Measurements from ENCODE around the gene MRPS14. TPM values are rescaled to one million over a fixed set of nuclear protein-coding genes. Genes with fewer than 3 reads are reported as not detected.

The MRPS14 gene
- total and polyA plus RNA-seq, 9 of the 15 experiments (the other 6 are each of a cell fraction or from before 2014, with no cell fraction given) = 38.1 to 231 (median 54.9) TPM

- no peak for TF ChIP-seq NR0B1 (IDR thresholded peaks at IDR 0.05; ENCODE audit: partially characterized antibody)
- peak; percentile 82 for TF ChIP-seq HCFC1 (IDR thresholded peaks at IDR 0.05; ENCODE audit: low read depth, low read length)
- peak; percentile 48; the same call in 1 of the 2 replicates for TF ChIP-seq EHMT2 (IDR thresholded peaks at IDR 0.05)
- 0 out of 2 replicates have a peak, but pooled peaks have one; percentile 58 for TF ChIP-seq SMAD3 (CRISPR knock-in tag; conservative IDR thresholded peaks at IDR 0.05)
- TF ChIP-seq NR1H2 (CRISPR knock-in tag; IDR thresholded peaks at IDR 0.05) = no peak
- no peak for TF ChIP-seq BRF1 (IDR thresholded peaks at IDR 0.05; ENCODE audit: borderline replicate concordance, extremely low read depth, insufficient read length)
- peak; percentile 85 for TF ChIP-seq GABPB1 (CRISPR knock-in tag; IDR thresholded peaks at IDR 0.05)
- peak; percentile 19 for TF ChIP-seq BRD9 (IDR thresholded peaks at IDR 0.05; ENCODE audit: low read depth, partially characterized antibody)
- 0 out of 2 replicates have a peak, but pooled peaks have one; percentile 71 for TF ChIP-seq CCAR2 (IDR thresholded peaks at IDR 0.05; ENCODE audit: low read depth, low read length)
- TF ChIP-seq ZNF583 (CRISPR knock-in tag; IDR thresholded peaks at IDR 0.05) = 0 out of 2 replicates have a peak, but pooled peaks have one; percentile 18
- TF ChIP-seq ZNF384 (IDR thresholded peaks at IDR 0.05; ENCODE audit: low read depth, low read length) = peak; percentile 85
- peak; percentile 91 for TF ChIP-seq ARHGAP35 (IDR thresholded peaks at IDR 0.05; ENCODE audit: partially characterized antibody)
- TF ChIP-seq HBP1 (CRISPR knock-in tag; IDR thresholded peaks at IDR 0.05) = no peak
- no peak for TF ChIP-seq RHOXF2B (CRISPR knock-in tag; conservative IDR thresholded peaks at IDR 0.05)
- peak; percentile 58 for TF ChIP-seq USF1 (CRISPR knock-in tag; IDR thresholded peaks at IDR 0.05)
- peak; percentile 82 for TF ChIP-seq TAF7 (tag; IDR thresholded peaks at IDR 0.05)
- TF ChIP-seq POU5F1 (IDR thresholded peaks at IDR 0.05; ENCODE audit: borderline replicate concordance, low read depth, low read length, partially characterized antibody) = peak; percentile 30
- TF ChIP-seq PHF8 (IDR thresholded peaks at IDR 0.05; ENCODE audit: borderline replicate concordance, low read length) = peak; percentile 98
- peak; percentile 81 for TF ChIP-seq ZBTB12 (CRISPR knock-in tag; IDR thresholded peaks at IDR 0.05)
Measured at GRCh38 chr1:175023043-175023921, at the start of gene MRPS14 (continued).

Measured in K562 (cell line).